Non-pigmented ciliary epithelial cell (primary cell): Measurements from ENCODE around the gene PTPRN2.

Experiments used
- DNase-seq: peaks from one replicate; pipeline ENCODE4 v3.0.0-alpha.2; 2010; ENCODE audit warnings: low read depth

The PTPRN2 gene

GRCh38 chr7:157662981-157663716 lies 924.5 kb downstream of the PTPRN2 start:
- DNase-seq: no peak

DNA sequence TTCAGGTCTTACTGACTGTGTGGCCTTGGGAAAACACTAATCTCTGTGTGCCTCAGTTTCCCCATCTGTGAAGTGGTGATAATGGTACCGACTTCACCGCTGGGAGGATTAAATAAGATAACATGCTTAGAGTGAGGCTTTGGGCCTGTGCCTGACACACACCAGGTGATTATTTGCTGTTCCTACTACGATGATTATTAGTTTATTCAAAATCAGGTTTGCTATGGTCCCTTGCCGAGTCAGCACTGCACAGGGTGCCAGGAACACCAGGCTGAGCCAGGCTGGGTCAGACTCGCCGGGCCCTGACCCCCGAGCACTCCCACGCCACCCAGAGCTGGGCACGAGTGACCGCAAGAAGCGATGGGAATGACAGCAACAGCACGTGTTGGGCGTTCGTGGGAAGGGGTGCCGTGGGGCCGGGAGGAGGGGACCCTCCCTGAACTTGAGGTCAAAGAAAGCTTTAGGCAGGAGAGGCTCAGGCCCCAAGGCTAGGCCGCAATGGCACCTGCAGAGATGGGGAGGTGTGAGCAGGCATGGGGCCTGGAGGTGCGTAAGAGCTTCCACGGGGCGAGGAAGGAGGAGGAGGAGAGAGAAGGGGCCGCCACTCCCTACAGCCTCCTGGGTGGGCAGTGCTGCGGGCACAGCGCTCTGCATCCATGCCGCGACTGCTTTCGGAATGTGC lies 925.4 kb downstream of the PTPRN2 start:
- DNase-seq: no peak

DNA sequence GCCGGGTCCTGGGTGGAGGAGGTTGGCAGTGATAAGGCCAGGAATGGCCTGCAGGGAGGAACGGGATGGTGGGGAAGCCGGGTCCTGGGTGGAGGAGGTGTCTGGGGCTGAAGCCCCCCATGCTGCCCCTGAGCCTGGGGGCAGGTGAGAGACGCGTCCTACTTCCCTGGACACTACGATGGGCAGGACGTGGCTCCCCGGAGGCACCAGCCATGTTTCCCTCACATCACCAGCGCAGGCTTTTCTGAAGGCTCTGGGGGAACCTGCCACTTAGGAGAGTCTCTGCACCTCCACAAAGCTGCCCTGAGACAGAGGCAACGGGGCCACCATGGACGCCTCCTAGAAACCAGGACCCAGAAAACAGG lies 926.0 kb downstream of the PTPRN2 start:
- DNase-seq: no peak

- DNase-seq: no peak
These were observed 926.5 kb downstream of the PTPRN2 start for GRCh38 chr7:157660971-157661610.

DNA sequence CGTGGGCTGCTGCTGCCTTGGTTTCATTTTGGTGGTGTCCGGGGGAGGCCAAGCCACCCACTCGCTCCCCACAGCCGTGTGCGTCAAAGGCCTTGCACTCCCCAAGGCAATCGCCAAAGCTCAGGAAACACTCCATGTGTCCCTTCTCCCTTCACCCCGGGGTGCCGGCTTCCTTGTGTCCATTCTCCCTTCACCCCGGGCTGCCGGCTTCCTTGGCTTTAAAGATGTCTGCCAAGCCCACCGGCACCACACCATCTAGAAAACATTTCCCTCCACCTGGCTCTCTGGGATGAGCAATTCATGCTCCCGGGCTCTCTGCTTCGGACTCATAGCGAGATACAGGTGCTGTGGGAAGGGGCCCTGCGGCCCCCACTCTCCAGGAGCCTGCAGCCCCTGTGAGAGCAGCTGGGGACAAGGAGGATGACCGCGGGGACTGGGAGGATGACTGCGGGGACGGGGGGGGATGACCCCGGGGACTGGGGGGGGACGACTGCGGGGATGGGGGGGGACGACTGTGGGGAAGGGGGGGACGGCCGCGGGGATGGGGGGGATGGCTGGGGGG lies 928.7 kb downstream of the PTPRN2 start:
- no peak for DNase-seq

DNA sequence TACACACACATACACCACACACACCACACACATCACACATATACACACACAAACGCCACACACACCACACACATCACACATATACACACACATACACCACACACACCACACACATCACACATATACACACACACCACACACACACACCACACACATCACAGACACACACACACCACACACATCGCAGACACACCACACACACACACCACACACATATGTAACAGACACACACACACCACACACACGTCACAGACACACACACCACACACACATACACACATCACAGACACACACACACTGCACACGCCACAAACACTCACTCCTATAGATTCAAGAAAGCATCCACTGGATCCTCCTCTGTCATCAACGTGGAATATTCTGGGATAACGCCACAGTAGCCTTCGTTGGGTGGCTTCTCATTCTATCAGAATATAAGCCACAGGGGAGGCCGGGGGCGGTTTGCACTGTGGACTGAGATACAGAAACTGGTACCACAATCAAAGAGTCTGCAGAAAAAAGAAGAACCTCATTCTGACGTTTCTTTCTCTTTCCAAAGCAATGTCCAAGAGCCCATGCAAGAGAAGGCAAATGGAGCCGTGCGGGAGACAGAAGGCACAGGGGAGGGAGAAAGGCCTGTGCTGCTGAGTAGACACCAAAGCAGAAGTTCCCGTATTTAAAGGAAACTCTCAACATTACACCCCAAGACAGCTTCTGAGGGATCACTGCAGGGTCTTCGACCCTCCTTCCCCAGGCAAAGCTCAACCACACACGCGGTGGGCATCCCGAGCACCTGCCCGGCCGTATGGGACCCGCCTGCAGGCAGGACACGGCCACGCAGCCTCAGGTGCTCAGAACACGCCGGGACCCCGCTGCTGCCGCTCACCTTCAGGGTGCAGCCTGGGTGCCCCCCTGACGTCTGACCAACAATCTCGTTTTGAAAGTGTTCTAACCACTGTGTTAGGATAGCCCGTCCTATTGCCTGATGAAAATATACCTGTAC lies 929.6 kb downstream of the PTPRN2 start:
- no peak for DNase-seq

DNA sequence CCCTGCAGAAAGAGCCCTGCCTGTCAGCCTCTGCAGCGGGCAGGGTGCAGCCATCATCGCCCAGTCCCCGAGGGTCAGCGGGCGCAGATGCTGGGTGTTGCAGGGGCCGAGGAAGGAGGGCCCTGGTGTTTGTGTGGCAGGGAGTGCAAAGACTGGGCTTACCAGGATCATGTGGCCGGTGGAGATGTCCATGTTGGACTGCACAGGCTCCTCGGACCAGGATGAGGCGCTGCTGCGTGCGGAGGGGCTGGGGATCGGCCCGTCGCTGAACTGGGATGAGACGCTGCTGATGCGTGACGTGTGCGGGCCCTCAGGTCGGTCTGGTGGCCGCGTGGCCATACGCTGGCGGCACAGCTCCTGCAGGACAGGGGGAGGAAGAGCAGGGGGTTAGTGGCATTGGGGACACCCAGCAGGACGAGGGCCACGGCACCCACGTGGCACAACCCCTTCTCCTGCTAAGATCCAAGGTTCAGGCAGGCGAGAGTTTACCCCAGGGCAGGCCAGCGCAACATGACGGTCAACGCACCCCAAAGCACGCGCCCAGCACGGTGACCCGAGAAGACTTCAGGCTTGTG lies 931.3 kb downstream of the PTPRN2 start:
- no peak for DNase-seq

DNA sequence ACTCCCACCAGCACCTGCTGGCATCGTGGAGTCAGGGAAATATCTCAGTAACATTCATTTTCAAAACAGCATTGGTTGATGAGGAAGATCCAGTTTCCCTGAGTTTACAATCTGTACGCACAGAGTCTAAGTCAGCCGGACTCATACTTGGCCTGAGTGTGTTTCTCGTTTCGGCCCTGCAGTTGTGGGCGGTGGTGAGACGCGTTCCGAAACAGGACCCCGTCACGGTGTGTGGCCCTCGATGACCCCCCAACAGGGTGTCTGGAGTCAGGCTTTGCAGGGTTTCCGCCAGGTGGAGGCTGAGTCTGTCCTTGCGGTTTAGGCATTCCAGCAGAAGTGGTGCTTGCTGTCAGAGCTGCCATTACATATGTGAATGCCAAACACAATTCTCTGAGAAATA lies 933.3 kb downstream of the PTPRN2 start:
- no peak for DNase-seq

GRCh38 chr7:157653827-157654207 lies 933.8 kb downstream of the PTPRN2 start:
- no peak for DNase-seq

DNA sequence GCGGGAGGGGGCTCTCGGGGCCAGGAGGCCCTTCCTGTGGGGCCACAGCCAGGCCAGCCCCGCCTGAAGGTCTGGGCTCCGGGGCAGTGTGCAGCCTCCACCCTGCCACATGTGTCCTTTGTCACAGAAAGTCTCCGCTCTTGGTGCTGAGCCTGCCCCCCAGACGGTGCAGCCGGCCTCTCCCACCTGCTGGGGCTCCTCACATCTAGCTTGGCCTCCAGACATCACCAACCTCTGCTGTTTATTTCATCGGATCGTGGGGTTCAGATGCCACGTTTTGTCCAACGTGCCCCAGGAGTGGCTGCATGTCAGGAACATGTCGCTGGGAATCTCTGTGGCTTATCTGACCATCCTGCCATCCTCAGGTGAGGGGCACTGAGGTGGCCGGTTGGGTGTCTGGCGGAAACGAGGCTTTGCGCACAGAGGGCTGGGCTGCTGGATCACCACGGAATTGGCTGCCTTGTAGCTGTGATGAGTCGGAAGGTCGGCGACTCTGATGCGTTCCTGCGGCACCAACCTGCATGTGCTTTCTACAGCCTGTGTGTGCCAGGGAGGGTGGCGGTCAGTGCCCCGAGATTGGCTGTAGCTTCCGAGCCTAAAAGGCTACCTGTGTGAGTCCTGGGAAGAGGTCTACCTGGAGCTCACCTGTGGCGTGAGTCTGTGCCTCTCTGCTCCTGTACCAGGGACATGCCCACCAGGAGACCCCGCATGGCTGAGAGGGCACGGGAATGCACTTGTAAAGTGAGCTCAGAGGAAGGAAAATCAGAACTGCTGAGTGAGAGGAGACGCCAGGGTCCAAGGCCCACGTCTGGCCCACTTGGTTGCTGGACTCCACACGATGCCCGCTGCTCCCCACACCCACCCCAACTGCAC lies 934.4 kb downstream of the PTPRN2 start:
- no peak for DNase-seq

DNA sequence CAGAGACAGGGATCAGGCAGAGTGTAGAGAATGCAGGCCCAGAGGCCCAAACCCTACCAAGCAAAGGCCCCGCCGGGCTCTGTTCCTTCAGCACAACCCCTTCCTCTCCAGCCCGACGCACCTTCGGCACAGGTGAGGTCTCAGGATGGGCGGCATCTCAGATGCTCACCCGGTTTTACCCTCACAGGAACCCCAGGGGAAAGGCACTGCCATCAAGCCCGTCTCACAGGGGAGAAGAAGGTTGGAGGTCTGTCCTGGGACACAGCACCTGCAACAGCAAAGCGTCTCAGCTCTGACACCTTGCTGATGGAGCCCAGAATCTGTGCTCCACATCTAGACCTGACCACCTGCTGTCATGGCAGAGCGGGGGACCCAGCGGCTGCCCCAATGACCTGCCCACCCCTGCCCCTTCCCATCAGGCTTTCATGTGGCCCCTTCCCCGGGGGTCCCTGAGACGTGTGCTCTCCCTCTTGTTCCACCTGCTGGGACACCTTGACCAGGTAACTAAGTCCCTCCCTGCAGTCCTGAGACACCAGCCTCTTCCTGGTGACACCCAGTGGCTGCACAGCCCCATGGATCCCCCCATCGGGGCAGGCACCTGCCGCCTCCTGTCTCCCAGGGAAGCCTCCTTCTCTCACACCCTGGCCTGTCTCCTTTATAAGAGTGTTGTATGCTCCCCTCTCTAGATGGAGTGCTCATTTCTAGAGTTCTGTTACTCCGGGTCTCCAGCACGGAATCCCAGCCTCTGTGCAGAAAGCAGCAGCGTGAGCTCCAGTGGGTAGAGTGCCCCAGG lies 935.3 kb downstream of the PTPRN2 start:
- no peak for DNase-seq

GRCh38 chr7:157651366-157652160 lies 936.1 kb downstream of the PTPRN2 start:
- no peak for DNase-seq

DNA sequence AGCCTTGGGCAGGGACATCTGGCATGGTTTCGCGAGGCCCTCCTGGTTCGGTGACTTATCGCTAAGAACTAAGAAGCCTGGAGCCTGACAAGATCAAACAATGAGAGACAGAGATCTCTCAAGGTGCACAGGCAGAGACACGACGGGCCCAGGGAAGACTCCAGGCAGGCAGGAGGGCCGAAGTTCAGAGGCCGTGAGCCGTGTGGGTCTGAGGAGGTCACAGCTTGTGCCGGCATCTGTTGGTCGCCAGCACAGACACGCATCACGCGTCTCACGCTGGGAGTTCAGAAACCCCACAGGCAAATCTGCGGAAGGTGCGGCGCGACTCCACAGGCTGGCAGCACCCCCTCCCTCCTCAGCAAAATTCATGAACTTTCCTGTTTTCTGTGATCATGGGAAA lies 936.8 kb downstream of the PTPRN2 start:
- DNase-seq: no peak

- no peak for DNase-seq
These were observed 937.4 kb downstream of the PTPRN2 start for GRCh38 chr7:157650131-157650631.

DNA sequence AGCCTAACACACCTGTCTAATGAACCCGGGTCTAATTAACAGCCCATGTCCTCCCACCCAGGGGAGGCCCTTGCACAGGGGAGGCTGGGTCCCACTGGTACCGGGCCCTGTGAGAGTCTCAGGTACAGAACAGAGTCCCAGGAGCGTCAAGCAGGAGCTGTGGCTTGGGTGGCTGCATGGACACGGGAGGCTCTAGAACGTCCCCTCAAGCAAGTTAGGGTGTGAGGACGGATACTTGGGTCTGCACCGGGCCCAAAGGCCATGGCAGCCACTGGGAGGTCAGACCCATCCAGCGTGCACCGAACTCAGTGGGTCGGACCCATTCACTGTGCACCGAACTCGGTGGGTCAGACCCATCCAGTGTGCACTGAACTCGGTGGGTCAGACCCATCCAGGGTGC lies 941.1 kb downstream of the PTPRN2 start:
- DNase-seq: no peak

GRCh38 chr7:157645539-157645938 lies 942.1 kb downstream of the PTPRN2 start:
- DNase-seq: no peak

DNA sequence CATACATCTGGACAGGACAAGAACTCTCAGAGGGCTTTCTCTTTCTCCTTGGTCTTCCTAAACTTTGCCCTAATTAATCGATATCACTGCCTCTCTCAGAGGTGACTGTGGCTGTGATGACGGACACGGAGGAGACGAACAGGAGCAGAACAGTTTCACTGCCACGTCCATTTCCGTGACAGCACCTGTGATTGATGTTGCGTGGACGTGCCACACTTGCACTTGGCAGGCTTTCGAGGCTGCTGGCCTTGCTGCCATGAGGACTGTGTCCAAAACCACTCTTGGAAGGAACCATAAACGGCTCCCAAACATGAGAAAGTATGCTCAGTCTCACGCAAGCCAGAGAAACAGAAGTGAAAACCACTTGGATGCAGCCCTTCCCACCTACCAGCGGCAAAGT lies 942.7 kb downstream of the PTPRN2 start:
- no peak for DNase-seq

- no peak for DNase-seq
These were observed 944.1 kb downstream of the PTPRN2 start for GRCh38 chr7:157643525-157643970.

DNA sequence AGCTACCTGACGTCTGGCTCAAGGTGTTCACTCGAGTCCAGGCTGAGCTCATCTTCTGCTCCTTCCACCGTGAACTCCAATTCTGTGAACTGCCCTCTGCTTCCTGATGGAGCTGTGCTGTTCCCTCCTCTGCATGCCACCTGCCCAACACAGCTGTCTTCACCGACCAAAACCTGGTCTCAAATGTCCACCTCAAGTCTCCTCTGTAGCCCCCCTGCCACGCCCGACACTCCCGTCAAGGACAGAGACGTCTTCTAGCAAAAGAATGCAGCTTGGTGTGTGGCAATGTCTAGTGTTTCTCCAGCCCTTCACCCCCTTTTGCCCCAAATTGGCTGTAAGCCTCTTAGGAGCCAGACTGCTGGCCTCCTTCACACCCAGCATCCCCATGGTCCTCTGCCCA lies 945.8 kb downstream of the PTPRN2 start:
- no peak for DNase-seq
